ENCODE measurements around the gene SPON1. TPM values are rescaled to one million over a fixed set of nuclear protein-coding genes. Genes with fewer than 3 reads are reported as not detected.
"Not testable (repeated sequence)": the region's sequence is repeated elsewhere in the genome, so short reads cannot be mapped to it uniquely, and the experiment has no call there.

SPON1 gene
- total RNA-seq, 2 experiments from 2014 or later = 0.96 to 1.4 TPM

GRCh38 chr11:14029971-14030920 is 67.7 kb downstream of the SPON1 start:
- Mint-ChIP-seq H3K36me3 (ENCODE audit: low read depth) (no peaks in the 10 kb centered on the region), H3K27ac (no peak overlapping the region), H3K4me3 (no peak overlapping the region), H3K9me3 (no peaks in the 10 kb centered on the region), H3K4me1 (ENCODE audit: low read depth) (no peaks in the 10 kb centered on the region), H3K27me3 (no peaks in the 10 kb centered on the region)
- ChIA-PET POLR2A (no interaction called here), CTCF (no interaction called here)
- no peak for TF ChIP-seq CTCF (IDR thresholded peaks at IDR 0.05)
- intact Hi-C loops (cut with micrococcal nuclease) = no loop called here
- no peak for ATAC-seq
- DNase-seq = no peak

- H3K4me1 Mint-ChIP-seq (ENCODE audit: low read depth); H3K36me3 Mint-ChIP-seq (ENCODE audit: low read depth); ATAC-seq; intact Hi-C loops (cut with micrococcal nuclease); H3K9me3 Mint-ChIP-seq; H3K4me3 Mint-ChIP-seq; H3K27me3 Mint-ChIP-seq; DNase-seq; H3K27ac Mint-ChIP-seq: not testable (repeated sequence)
- ChIA-PET CTCF (interaction anchor here (0.8 to 1.1 kb wide), 2 partner anchors 9 to 134 kb away, joined by 3 read pairs; no protein-coding TSS in a partner anchor), POLR2A (interaction anchor here (0.6 kb wide), 2 partner anchors 37 to 173 kb away, joined by 3 read pairs; no protein-coding TSS in a partner anchor)
Measured at GRCh38 chr11:14035526-14035925, 73.0 kb downstream of the SPON1 start.

- H3K4me3 Mint-ChIP-seq = no peak overlapping the region
- CTCF ChIA-PET = interaction anchor here (1.1 kb wide), 1 partner anchor 135 kb away, joined by 3 read pairs; no protein-coding TSS in a partner anchor
- intact Hi-C loops (cut with micrococcal nuclease) = no loop called here
- H3K9me3 Mint-ChIP-seq = peaks cover 2% of the 10 kb centered on the region
- POLR2A ChIA-PET = no interaction called here
- H3K27me3 Mint-ChIP-seq = no peaks in the 10 kb centered on the region
- DNase-seq = no peak
- no peak overlapping the region for H3K27ac Mint-ChIP-seq
- no peaks in the 10 kb centered on the region for H3K36me3 Mint-ChIP-seq (ENCODE audit: low read depth)
- TF ChIP-seq CTCF (IDR thresholded peaks at IDR 0.05) = no peak
- no peaks in the 10 kb centered on the region for H3K4me1 Mint-ChIP-seq (ENCODE audit: low read depth)
- no peak for ATAC-seq
Measured at GRCh38 chr11:14036469-14036868, 73.9 kb downstream of the SPON1 start.

GRCh38 chr11:14041040-14041439 is 78.5 kb downstream of the SPON1 start:
- H3K27me3 Mint-ChIP-seq = no peaks in the 10 kb centered on the region
- TF ChIP-seq CTCF (IDR thresholded peaks at IDR 0.05) = no peak
- DNase-seq (no peak), ATAC-seq (no peak)
- ChIA-PET CTCF (no interaction called here), POLR2A (no interaction called here)
- H3K4me1 Mint-ChIP-seq (ENCODE audit: low read depth) = no peaks in the 10 kb centered on the region
- H3K9me3 Mint-ChIP-seq = peaks cover 2% of the 10 kb centered on the region
- no peaks in the 10 kb centered on the region for H3K36me3 Mint-ChIP-seq (ENCODE audit: low read depth)
- H3K4me3 Mint-ChIP-seq = no peak overlapping the region
- no peak overlapping the region for H3K27ac Mint-ChIP-seq
- intact Hi-C loops (cut with micrococcal nuclease) = no loop called here

- no peak for ATAC-seq
- H3K27me3 Mint-ChIP-seq = no peaks in the 10 kb centered on the region
- no peaks in the 10 kb centered on the region for H3K4me1 Mint-ChIP-seq (ENCODE audit: low read depth)
- intact Hi-C loops (cut with micrococcal nuclease) = no loop called here
- no peak for DNase-seq
- H3K36me3 Mint-ChIP-seq (ENCODE audit: low read depth) = no peaks in the 10 kb centered on the region
- no peak overlapping the region for H3K4me3 Mint-ChIP-seq
- H3K9me3 Mint-ChIP-seq = peaks cover 2% of the 10 kb centered on the region
- TF ChIP-seq CTCF (IDR thresholded peaks at IDR 0.05) = no peak
- POLR2A ChIA-PET = no interaction called here
- H3K27ac Mint-ChIP-seq = no peak overlapping the region
- CTCF ChIA-PET = no interaction called here
Measured at GRCh38 chr11:14041565-14041964, 79.0 kb downstream of the SPON1 start.

All from activated CD8-positive, alpha-beta T cell treated with anti-CD3 and anti-CD28 coated beads for 36 hours (primary cell).